ENCODE data around the gene SH3D19. TPM values are rescaled to one million over a fixed set of nuclear protein-coding genes. Genes with fewer than 3 reads are reported as not detected.
"Not testable (repeated sequence)": the region's sequence is repeated elsewhere in the genome, so short reads cannot be mapped to it uniquely, and the experiment has no call there.

SH3D19 gene
- total and polyA plus RNA-seq, 7 donors = 31.4 to 195 (median 105) TPM

- Histone ChIP-seq H3K9me3 (no peaks in the 10 kb centered on the region), H3K27me3 (no peaks in the 10 kb centered on the region), H3K4me1 (peaks cover 0 to 48% (median 36%) of the 10 kb centered on the region in 4 donors), H3K36me3 (no peaks in the 10 kb centered on the region), H3K27ac (peak overlapping the region; percentile 89 to 95 (median 92)), H3K4me3 (peak overlapping the region; percentile 52 to 80 (median 68))
- TF ChIP-seq POLR2AphosphoS5 (IDR thresholded peaks at IDR 0.05) = peak in 2 of 4 donors; percentile 37
- TF ChIP-seq, protein P1, sequence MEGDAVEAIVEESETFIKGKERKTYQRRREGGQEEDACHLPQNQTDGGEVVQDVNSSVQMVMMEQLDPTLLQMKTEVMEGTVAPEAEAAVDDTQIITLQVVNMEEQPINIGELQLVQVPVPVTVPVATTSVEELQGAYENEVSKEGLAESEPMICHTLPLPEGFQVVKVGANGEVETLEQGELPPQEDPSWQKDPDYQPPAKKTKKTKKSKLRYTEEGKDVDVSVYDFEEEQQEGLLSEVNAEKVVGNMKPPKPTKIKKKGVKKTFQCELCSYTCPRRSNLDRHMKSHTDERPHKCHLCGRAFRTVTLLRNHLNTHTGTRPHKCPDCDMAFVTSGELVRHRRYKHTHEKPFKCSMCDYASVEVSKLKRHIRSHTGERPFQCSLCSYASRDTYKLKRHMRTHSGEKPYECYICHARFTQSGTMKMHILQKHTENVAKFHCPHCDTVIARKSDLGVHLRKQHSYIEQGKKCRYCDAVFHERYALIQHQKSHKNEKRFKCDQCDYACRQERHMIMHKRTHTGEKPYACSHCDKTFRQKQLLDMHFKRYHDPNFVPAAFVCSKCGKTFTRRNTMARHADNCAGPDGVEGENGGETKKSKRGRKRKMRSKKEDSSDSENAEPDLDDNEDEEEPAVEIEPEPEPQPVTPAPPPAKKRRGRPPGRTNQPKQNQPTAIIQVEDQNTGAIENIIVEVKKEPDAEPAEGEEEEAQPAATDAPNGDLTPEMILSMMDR (IDR thresholded peaks at IDR 0.05) = no peak
- peak; percentile 77 for DNase-seq
- intact Hi-C loops (cut with DNase I) = loop anchor here (2.0 to 10.0 kb wide), 3 partner anchors 156 to 730 kb away; no protein-coding TSS in a partner anchor
- 1 to 3% methylated on average over 21 of the region's 21 CpGs for WGBS, 2 donors
Measured at GRCh38 chr4:151324752-151325110, 674 bp downstream of the SH3D19 start.

- peak overlapping the region; percentile 52 to 80 (median 68) for H3K4me3 ChIP-seq
- no peaks in the 10 kb centered on the region for H3K9me3 ChIP-seq
- H3K36me3 ChIP-seq = no peaks in the 10 kb centered on the region
- peaks cover 0 to 50% (median 38%) of the 10 kb centered on the region in 4 donors for H3K4me1 ChIP-seq
- no peak for DNase-seq
- intact Hi-C loops (cut with DNase I) = loop anchor here (2.0 to 10.0 kb wide), 3 partner anchors 155 to 729 kb away; no protein-coding TSS in a partner anchor
- WGBS, 2 donors = 11 to 31% methylated on average over 12 of the region's 12 CpGs
- TF ChIP-seq POLR2A (IDR thresholded peaks at IDR 0.05) (no peak), EP300 (IDR thresholded peaks at IDR 0.05) (no peak), POLR2AphosphoS5 (IDR thresholded peaks at IDR 0.05) (no peak)
- TF ChIP-seq, protein P1 (IDR thresholded peaks at IDR 0.05) = no peak
- H3K27me3 ChIP-seq = no peaks in the 10 kb centered on the region
- peak overlapping the region; percentile 89 to 95 (median 92) for H3K27ac ChIP-seq
Measured at GRCh38 chr4:151324124-151324751, 1.2 kb downstream of the SH3D19 start.

DNA sequence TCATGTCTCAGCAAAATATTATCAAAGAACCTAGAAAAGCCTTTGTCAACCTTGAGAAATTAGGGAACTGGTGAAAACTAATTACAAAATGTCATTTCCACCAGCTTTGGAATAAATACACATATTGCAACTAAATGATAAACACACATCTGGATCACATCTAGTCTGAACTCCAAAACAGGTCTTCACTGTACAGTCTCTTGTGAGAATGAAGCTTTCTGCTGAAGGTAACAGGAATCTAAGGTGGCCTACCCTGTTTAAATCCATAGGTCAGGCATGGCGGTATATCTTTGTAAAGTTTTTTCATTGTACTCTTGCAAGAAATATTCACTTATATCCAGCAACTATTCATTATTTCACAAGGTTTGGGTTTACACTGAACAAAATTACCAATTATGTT lies 1.7 kb downstream of the SH3D19 start:
- Histone ChIP-seq H3K36me3 (no peaks in the 10 kb centered on the region), H3K27ac (peak overlapping the region; percentile 89 to 95 (median 92)), H3K4me1 (peaks cover 0 to 51% (median 41%) of the 10 kb centered on the region in 4 donors), H3K27me3 (no peaks in the 10 kb centered on the region), H3K9me3 (no peaks in the 10 kb centered on the region), H3K4me3 (peak overlapping the region; percentile 52 to 80 (median 68))
- intact Hi-C loops (cut with DNase I) = loop anchor here (2.0 to 10.0 kb wide), 3 partner anchors 155 to 729 kb away; no protein-coding TSS in a partner anchor
- no peak for DNase-seq
- 16 to 72% methylated on average over 1 of the region's 1 CpG for WGBS, 2 donors
- TF ChIP-seq POLR2AphosphoS5 (IDR thresholded peaks at IDR 0.05) (no peak), POLR2A (IDR thresholded peaks at IDR 0.05) (no peak), EP300 (IDR thresholded peaks at IDR 0.05) (no peak)
- TF ChIP-seq, protein P1 (IDR thresholded peaks at IDR 0.05) = no peak

DNA sequence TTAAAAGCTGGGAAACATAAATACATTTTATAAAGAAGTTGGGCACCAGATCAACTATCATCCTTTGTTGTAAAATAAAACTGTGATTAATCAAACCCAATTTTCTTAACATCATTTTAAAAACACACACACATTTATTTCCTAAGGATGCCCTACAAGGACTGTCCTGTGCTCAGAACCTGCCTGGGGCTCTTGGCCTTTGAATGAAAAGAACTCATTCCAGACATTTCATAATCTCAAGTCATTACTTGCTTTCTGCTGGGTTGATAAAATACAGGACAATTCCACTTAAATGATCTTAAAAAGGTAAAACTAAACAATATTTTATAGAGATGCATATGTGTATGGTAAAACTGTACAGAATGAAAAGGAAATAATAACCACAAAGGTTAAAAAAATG lies 2.8 kb downstream of the SH3D19 start:
- Histone ChIP-seq H3K9me3 (no peaks in the 10 kb centered on the region), H3K27me3 (no peaks in the 10 kb centered on the region), H3K27ac (peak overlapping the region; percentile 89 to 95 (median 92)), H3K36me3 (no peaks in the 10 kb centered on the region), H3K4me3 (peak overlapping the region in 3 of 4 donors; percentile 13 to 80 (median 65)), H3K4me1 (peaks cover 0 to 58% (median 46%) of the 10 kb centered on the region in 4 donors)
- intact Hi-C loops (cut with DNase I) = loop anchor here (5.0 to 10.0 kb wide), 2 partner anchors 220 to 728 kb away; no protein-coding TSS in a partner anchor
- TF ChIP-seq EP300 (IDR thresholded peaks at IDR 0.05) (no peak), POLR2A (IDR thresholded peaks at IDR 0.05) (no peak), POLR2AphosphoS5 (IDR thresholded peaks at IDR 0.05) (peak in 1 of 4 donors; percentile 34)
- TF ChIP-seq, protein P1 (IDR thresholded peaks at IDR 0.05) = no peak
- DNase-seq = no peak

GRCh38 chr4:151322161-151322560 lies 3.2 kb downstream of the SH3D19 start:
- H3K9me3 ChIP-seq, H3K36me3 ChIP-seq, H3K27me3 ChIP-seq, DNase-seq: not testable (repeated sequence)
- Histone ChIP-seq H3K4me1 (peaks cover 0 to 62% (median 49%) of the 10 kb centered on the region in 4 donors), H3K27ac (peak overlapping the region; percentile 89 to 95 (median 92)), H3K4me3 (peak overlapping the region in 1 of 4 donors; percentile 80)
- 23 to 68% methylated on average over 4 of the region's 4 CpGs for WGBS, 2 donors
- intact Hi-C loops (cut with DNase I) = loop anchor here (5.0 to 10.0 kb wide), 2 partner anchors 220 to 727 kb away; no protein-coding TSS in a partner anchor
